NCI-H82 treated with DMSO at 0.1 percent for 48 hours (cell line): ENCODE measurements around the gene ARHGEF10L.

Experiments
- DNase-seq: peaks from one replicate; lab custom pipeline; 2025; ENCODE audit not compliant: unreplicated experiment; lab: John Stamatoyannopoulos, UW

ARHGEF10L gene

DNA sequence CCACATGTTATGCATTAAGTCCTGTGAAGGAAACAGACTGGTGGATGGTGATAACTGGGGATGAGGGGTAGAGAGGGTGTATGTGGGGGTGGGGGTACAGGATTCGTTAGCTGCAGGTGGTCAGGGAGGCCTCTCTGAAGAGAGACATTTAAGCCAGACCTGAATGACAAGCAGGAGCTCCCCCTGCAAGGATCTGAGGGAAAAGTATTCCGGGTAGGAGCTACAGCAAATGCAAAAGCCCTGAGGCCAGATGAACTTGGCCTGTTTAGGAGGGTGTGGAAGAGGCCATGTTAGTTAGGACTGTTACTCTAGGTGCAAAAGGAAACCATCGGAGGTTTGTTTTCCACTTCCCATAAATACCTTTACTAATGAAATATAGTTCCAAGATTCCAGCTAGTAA lies 9.9 kb downstream of the ARHGEF10L start:
- DNase-seq: no peak

DNA sequence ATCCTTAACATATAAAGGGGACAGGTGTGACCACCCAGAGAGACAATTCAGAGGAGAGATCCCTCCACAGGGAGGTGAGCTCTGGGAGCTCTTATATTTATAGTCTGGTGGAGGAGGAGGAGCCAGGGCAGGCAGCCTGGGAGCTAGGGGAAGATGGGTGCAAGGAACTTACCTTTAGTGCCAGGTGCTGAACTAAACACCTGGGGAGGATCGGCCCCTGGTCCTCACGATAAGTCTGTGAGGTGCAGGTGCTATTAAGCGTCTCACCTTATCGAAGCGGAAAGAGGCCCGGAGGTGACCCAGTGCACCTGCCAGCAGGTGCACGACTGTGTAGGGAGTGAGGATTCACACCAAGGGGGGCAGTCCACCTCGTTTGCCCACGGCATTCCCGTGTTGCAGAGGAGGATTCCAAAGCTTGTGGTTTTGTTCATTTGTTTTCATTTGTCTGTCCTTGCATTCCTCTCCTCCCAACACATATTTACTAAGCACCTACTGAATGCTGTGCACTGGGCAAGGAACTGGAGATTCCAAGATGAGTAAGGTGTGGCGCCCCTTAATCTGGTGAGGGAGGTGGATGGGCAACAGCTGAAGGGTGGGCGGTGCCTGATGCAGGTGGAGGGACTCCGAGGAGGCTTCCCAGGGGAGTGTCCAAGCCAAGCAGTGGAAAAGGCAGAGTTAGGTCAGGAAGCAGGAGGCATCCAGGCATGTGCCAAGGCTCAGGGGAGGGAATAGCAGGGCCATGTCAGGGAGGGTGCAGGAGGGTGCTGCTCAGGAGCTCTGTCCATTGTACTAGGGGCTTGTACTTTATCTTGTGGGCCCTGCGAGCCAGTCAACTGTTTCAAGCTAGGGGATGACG lies 11.5 kb downstream of the ARHGEF10L start:
- DNase-seq: no peak

- peak; percentile 20 for DNase-seq
Observed at GRCh38 chr1:17551755-17552234, 12.3 kb downstream of the ARHGEF10L start.

- no peak for DNase-seq
Observed at GRCh38 chr1:17553975-17554700, 14.6 kb downstream of the ARHGEF10L start.

GRCh38 chr1:17554954-17555353 lies 15.5 kb downstream of the ARHGEF10L start:
- DNase-seq: no peak

DNA sequence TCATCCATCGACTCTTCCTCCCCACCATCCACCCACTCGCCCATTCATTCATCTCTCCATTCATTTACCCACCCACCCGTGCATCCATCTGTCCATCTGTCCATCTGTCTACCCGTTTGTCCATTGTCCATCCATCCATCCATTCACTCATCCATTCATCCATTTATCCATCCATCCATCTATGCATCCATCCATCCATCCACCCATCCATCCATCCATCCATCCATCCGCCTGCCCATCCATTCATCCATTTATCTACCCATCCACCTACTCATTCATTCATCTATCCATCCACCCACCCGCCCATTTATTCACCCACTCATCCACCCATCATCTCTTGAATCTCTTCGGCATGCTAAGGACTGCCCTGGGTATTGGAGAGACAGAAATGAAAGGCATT lies 18.5 kb downstream of the ARHGEF10L start:
- DNase-seq: no peak

GRCh38 chr1:17558541-17558940 lies 19.0 kb downstream of the ARHGEF10L start:
- no peak for DNase-seq

GRCh38 chr1:17558954-17559614 lies 19.6 kb downstream of the ARHGEF10L start:
- DNase-seq: no peak

DNA sequence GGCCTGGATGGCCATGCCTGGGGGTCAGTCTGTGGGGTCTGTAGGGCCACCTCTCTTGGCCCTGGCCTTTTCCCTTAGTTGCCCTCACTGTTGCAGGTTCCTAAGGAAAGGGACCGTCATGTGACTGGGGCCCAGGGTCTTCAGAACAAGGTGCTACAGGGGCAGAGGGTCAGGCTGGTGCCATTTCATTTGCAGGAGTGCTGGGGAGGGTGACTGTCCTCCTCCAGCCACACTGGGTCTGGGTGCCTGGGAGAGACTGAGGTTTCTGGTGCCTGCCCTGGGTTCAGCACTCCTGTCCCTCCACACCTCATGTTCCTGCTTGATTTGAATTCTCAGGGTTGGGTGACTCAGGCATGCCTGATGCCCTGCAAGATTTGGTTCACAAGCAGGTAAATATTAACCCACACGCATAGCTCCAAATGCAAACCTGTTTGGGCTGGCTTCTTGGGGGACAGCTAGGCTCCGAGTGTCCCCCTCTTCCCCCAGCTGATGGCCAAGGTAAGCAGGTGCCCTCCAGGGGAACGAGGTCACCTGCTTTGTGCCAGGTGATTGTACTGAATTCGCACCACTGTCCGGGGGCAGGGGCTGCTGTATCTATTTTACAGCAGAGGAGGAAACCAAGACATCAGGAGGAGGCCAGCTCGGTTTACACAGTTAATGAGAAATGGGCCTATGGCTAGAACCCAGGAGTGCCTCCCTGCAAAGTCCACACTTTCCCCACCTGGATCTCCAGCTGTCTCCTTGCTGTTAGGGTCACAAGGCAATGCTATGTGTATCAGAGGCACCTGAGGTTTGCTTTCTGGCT lies 20.3 kb downstream of the ARHGEF10L start:
- DNase-seq: no peak

GRCh38 chr1:17561247-17561548 lies 21.7 kb downstream of the ARHGEF10L start:
- no peak for DNase-seq

GRCh38 chr1:17561561-17561985 lies 22.1 kb downstream of the ARHGEF10L start:
- DNase-seq: no peak

GRCh38 chr1:17562375-17562774 lies 22.9 kb downstream of the ARHGEF10L start:
- DNase-seq: no peak

DNA sequence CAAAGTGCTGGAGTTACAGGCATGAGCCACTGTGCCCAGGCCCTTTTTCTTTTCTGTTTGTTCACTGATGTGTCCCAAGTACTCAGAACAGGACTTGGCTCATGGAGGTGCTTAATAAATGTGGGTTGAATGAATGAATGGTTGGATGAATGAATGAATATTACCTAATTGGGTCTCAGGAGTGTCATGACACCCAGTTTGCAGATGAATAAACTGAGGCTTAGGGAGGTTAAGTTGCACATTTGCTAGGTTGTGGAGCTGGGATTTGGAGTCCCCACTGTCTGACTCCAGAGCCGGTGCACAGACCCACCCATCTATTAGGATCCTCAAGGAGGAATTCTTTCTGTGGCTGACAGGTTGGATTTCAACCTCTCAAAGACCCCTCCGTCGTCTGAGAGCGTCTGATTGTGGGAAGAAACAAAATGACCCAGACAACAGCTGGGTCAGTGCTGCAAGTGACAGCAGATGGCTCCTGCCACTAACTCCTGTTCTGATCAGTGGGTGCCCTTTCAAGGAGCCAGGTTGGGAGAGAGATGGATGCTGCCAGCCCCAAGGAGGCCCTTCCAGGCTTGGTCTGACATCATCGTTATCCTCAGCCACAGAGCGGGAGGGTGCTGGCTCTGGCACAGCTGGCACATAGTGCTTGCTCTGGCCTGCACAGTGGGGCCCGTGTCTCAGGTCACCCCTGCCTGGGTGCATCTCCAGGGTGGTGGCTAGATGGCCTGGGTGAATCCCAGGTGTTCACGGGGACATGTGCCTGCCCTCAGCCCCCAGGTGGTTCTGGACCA lies 24.2 kb downstream of the ARHGEF10L start:
- no peak for DNase-seq

DNA sequence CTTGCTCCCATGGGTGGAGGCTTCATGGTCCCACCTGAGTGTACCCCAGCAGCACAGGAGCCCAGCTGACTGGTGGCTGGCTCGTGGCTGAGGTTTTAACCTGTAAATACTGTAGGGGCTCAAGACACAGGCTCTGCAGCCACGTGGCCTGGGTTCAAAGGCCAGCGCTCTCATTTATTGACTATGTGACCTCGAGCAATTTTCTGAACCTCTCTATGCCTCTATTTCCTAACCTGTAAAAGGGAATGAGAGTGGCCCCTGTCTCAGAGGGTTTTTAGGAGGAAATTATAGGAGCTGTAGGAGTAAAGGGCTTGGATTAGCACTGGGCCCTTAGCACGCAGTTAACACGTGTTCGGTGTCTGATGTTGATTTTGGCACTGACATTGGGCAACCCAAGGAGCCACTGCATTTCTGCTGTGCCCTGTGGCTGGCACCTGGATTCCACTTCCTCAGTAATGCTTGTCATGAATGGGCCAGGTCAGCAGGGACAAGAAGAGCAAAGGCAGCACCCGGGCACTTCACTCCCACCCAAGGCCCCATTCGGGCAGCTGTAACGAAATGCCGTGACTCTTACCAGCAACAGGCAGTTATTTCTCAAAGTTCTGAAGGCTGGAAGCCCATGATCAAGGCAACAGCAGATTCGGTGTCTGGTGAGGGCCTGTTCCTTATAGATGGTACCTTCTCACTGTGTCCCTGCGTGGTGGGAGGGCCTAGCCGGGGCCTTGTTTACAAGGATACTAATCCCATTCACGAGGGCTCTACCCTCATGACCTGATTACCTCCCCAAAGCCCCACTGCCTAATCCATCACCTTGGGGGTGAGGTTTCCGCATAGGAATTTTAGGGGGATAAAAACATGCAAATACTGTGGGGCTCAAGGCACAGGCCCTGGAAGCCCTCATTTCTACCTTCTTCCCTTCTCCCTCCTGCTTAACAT lies 25.2 kb downstream of the ARHGEF10L start:
- peak; percentile 60 for DNase-seq

GRCh38 chr1:17565461-17566252 lies 26.2 kb downstream of the ARHGEF10L start:
- DNase-seq: no peak

- DNase-seq: no peak
Observed at GRCh38 chr1:17566417-17566816, 26.9 kb downstream of the ARHGEF10L start.

- no peak for DNase-seq
Observed at GRCh38 chr1:17566892-17567291, 27.4 kb downstream of the ARHGEF10L start.

GRCh38 chr1:17567582-17567981 lies 28.1 kb downstream of the ARHGEF10L start:
- DNase-seq: no peak
